PFSK-1 (cell line): ENCODE measurements around the gene NSMCE1.

ENCODE experiments used
- POLR2AphosphoS5 ChIP-seq: IDR thresholded peaks from 2 replicates; pipeline ENCODE4 v1.6.1; 2012; ENCODE audit warnings: low read depth, mild to moderate bottlenecking, control low read depth, low read length, moderate library complexity
- TAF1 ChIP-seq: IDR thresholded peaks from 2 replicates; pipeline ENCODE4 v1.6.1; 2012; ENCODE audit warnings: low read length, control low read depth, borderline replicate concordance; ENCODE audit not compliant: insufficient read depth
- TF ChIP-seq, protein P1 (sequence below), 2 experiments: IDR thresholded peaks; 2 replicates each; pipeline versions ENCODE4 v1.6.1 to v1.8.0; 2011 to 2012; ENCODE audit warnings: low read depth in 2 of 2, low read length in 2 of 2, control low read depth in 1 of 2, inconsistent platforms in 1 of 2, mild to moderate bottlenecking in 1 of 2, moderate library complexity in 1 of 2; ENCODE audit not compliant: insufficient read depth in 1 of 2

DNA sequence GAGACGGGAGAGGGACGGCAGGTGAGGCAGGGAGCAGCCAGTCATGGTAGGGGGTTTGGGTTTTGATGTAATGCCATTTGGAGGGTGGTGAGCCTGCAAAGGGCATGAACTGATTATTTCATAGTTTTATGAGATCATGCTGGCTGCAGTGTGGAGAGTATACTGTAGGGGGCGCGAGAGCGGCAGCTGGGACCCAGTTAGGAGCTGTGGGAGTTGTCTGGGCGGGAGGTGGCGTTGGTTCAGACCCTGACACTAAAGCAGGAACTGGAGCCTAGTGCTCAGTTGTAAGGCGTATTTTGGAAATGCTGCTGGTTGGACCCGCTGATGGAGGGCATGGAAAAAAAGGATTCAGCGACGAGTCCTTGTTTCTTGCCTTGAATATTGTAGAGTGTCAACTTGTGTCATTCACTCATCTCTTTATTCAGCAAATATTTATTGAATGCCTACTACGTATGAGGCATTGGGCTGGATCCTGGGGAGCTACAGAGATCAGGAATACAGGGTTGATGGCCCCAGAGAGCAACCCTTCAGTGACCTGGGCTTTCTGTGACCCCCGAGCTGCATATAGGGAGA is 89.0 kb downstream of the NSMCE1 start:
- TF ChIP-seq POLR2AphosphoS5 (no peak), TAF1 (no peak)
- TF ChIP-seq, protein P1, sequence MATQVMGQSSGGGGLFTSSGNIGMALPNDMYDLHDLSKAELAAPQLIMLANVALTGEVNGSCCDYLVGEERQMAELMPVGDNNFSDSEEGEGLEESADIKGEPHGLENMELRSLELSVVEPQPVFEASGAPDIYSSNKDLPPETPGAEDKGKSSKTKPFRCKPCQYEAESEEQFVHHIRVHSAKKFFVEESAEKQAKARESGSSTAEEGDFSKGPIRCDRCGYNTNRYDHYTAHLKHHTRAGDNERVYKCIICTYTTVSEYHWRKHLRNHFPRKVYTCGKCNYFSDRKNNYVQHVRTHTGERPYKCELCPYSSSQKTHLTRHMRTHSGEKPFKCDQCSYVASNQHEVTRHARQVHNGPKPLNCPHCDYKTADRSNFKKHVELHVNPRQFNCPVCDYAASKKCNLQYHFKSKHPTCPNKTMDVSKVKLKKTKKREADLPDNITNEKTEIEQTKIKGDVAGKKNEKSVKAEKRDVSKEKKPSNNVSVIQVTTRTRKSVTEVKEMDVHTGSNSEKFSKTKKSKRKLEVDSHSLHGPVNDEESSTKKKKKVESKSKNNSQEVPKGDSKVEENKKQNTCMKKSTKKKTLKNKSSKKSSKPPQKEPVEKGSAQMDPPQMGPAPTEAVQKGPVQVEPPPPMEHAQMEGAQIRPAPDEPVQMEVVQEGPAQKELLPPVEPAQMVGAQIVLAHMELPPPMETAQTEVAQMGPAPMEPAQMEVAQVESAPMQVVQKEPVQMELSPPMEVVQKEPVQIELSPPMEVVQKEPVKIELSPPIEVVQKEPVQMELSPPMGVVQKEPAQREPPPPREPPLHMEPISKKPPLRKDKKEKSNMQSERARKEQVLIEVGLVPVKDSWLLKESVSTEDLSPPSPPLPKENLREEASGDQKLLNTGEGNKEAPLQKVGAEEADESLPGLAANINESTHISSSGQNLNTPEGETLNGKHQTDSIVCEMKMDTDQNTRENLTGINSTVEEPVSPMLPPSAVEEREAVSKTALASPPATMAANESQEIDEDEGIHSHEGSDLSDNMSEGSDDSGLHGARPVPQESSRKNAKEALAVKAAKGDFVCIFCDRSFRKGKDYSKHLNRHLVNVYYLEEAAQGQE (IDR thresholded peaks at IDR 0.05; ENCODE audit: insufficient read depth in 1 of 2, low read depth in 2 of 2, low read length in 2 of 2), result no peak
